Measurements from ENCODE around the gene MMP20. TPM values are rescaled to one million over a fixed set of nuclear protein-coding genes. Genes with fewer than 3 reads are reported as not detected.

Gene MMP20
- total and polyA plus RNA-seq, 2 of the 13 experiments (the other 11 are each of a cell fraction or from before 2014, with no cell fraction given) = 0.05 TPM; not detected in 1

DNA sequence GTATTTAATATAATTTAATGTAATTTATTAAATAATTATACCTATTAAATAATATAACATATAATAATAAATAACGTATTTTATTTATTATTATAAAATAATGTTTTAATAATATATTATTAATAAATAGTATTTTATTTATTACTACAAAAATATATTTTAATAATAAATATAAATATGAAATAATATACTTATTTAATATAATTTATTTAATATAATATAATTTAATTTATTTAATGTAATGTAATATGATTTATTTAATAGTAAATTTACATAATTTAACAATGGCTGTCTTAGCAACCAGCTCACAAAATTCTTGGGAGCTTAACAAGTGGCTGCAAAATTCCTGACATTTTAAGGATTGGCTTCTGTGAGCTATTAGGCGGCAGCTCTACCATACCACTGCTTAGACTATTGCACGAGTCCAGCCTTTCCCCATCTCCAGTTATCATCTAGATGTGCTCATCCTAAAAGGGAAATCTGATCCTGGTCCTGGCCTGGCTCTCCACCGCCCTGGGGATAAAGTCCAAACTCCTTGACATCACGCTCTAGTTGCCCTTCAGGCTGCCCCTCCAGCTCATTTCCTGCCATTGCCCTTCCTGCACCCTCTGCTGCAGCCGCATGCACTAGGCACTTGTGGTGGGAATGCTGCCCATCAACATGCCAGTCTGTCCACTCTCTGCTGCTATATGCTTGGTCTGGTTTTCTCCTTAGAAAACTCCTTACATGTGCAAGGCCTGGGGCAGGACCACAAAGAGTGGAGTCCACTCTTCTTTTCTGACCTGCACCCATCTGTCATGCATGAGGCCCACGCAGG, 9.8 kb downstream of the MMP20 start (continued):
- TF ChIP-seq ZNF225 (CRISPR knock-in tag; IDR thresholded peaks at IDR 0.05) (no peak), HNRNPL (IDR thresholded peaks at IDR 0.05; ENCODE audit: low read depth, low read length) (peak; percentile 84; the same call in 1 of the 2 replicates), NFIB (CRISPR knock-in tag; IDR thresholded peaks at IDR 0.05; ENCODE audit: borderline replicate concordance) (no peak), ZKSCAN5 (CRISPR knock-in tag; IDR thresholded peaks at IDR 0.05) (no peak), PCBP1 (IDR thresholded peaks at IDR 0.05; ENCODE audit: borderline replicate concordance, low read depth, low read length) (no peak), ZNF572 (CRISPR knock-in tag; IDR thresholded peaks at IDR 0.05) (no peak), XBP1 (CRISPR knock-in tag; IDR thresholded peaks at IDR 0.05) (no peak), ASH2L (IDR thresholded peaks at IDR 0.05; ENCODE audit: insufficient read length, low read depth, low read length) (no peak), ZNF446 (CRISPR knock-in tag; IDR thresholded peaks at IDR 0.05) (no peak), ZNF282 (IDR thresholded peaks at IDR 0.05; ENCODE audit: partially characterized antibody) (no peak)
- TF ChIP-seq, protein P1, sequence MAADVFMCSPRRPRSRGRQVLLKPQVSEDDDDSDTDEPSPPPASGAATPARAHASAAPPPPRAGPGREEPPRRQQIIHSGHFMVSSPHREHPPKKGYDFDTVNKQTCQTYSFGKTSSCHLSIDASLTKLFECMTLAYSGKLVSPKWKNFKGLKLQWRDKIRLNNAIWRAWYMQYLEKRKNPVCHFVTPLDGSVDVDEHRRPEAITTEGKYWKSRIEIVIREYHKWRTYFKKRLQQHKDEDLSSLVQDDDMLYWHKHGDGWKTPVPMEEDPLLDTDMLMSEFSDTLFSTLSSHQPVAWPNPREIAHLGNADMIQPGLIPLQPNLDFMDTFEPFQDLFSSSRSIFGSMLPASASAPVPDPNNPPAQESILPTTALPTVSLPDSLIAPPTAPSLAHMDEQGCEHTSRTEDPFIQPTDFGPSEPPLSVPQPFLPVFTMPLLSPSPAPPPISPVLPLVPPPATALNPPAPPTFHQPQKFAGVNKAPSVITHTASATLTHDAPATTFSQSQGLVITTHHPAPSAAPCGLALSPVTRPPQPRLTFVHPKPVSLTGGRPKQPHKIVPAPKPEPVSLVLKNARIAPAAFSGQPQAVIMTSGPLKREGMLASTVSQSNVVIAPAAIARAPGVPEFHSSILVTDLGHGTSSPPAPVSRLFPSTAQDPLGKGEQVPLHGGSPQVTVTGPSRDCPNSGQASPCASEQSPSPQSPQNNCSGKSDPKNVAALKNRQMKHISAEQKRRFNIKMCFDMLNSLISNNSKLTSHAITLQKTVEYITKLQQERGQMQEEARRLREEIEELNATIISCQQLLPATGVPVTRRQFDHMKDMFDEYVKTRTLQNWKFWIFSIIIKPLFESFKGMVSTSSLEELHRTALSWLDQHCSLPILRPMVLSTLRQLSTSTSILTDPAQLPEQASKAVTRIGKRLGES (CRISPR knock-in tag; IDR thresholded peaks at IDR 0.05; ENCODE audit: borderline replicate concordance) = no peak
- TF ChIP-seq, protein P2, sequence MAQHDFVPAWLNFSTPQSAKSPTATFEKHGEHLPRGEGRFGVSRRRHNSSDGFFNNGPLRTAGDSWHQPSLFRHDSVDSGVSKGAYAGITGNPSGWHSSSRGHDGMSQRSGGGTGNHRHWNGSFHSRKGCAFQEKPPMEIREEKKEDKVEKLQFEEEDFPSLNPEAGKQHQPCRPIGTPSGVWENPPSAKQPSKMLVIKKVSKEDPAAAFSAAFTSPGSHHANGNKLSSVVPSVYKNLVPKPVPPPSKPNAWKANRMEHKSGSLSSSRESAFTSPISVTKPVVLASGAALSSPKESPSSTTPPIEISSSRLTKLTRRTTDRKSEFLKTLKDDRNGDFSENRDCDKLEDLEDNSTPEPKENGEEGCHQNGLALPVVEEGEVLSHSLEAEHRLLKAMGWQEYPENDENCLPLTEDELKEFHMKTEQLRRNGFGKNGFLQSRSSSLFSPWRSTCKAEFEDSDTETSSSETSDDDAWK (CRISPR knock-in tag; IDR thresholded peaks at IDR 0.05) = no peak
- TF ChIP-seq, protein P3, sequence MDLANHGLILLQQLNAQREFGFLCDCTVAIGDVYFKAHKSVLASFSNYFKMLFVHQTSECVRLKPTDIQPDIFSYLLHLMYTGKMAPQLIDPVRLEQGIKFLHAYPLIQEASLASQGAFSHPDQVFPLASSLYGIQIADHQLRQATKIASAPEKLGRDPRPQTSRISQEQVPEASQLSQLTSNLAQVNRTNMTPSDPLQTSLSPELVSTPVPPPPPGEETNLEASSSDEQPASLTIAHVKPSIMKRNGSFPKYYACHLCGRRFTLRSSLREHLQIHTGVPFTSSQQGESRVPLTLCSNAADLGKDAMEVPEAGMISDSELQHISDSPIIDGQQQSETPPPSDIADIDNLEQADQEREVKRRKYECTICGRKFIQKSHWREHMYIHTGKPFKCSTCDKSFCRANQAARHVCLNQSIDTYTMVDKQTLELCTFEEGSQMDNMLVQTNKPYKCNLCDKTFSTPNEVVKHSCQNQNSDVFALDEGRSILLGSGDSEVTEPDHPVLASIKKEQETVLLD (CRISPR knock-in tag; IDR thresholded peaks at IDR 0.05; ENCODE audit: low read depth) = no peak
- TF ChIP-seq, protein P4, sequence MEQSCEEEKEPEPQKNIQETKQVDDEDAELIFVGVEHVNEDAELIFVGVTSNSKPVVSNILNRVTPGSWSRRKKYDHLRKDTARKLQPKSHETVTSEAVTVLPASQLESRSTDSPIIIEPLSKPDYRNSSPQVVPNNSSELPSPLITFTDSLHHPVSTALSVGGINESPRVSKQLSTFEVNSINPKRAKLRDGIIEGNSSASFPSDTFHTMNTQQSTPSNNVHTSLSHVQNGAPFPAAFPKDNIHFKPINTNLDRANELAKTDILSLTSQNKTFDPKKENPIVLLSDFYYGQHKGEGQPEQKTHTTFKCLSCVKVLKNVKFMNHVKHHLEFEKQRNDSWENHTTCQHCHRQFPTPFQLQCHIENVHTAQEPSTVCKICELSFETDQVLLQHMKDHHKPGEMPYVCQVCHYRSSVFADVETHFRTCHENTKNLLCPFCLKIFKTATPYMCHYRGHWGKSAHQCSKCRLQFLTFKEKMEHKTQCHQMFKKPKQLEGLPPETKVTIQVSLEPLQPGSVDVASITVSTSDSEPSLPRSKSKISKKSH (CRISPR knock-in tag; IDR thresholded peaks at IDR 0.05; ENCODE audit: borderline replicate concordance) = no peak
- TF ChIP-seq, protein P5, sequence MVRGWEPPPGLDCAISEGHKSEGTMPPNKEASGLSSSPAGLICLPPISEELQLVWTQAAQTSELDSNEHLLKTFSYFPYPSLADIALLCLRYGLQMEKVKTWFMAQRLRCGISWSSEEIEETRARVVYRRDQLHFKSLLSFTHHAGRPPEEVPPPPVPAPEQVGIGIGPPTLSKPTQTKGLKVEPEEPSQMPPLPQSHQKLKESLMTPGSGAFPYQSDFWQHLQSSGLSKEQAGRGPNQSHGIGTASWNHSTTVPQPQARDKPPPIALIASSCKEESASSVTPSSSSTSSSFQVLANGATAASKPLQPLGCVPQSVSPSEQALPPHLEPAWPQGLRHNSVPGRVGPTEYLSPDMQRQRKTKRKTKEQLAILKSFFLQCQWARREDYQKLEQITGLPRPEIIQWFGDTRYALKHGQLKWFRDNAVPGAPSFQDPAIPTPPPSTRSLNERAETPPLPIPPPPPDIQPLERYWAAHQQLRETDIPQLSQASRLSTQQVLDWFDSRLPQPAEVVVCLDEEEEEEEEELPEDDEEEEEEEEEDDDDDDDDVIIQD (CRISPR knock-in tag; IDR thresholded peaks at IDR 0.05; ENCODE audit: low read depth) = peak; percentile 69; the same call in 1 of the 2 replicates
- TF ChIP-seq, protein P6, sequence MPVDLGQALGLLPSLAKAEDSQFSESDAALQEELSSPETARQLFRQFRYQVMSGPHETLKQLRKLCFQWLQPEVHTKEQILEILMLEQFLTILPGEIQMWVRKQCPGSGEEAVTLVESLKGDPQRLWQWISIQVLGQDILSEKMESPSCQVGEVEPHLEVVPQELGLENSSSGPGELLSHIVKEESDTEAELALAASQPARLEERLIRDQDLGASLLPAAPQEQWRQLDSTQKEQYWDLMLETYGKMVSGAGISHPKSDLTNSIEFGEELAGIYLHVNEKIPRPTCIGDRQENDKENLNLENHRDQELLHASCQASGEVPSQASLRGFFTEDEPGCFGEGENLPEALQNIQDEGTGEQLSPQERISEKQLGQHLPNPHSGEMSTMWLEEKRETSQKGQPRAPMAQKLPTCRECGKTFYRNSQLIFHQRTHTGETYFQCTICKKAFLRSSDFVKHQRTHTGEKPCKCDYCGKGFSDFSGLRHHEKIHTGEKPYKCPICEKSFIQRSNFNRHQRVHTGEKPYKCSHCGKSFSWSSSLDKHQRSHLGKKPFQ (CRISPR knock-in tag; IDR thresholded peaks at IDR 0.05; ENCODE audit: insufficient replicate concordance) = no peak

Measured in HepG2 (cell line).